ENCODE measurements around the gene TSFM. TPM values are rescaled to one million over a fixed set of nuclear protein-coding genes. Genes with fewer than 3 reads are reported as not detected.

The TSFM gene
- total and polyA plus RNA-seq, 9 of the 15 experiments (the other 6 are each of a cell fraction or from before 2014, with no cell fraction given), result 44.6 to 198 (median 60.2) TPM

GRCh38 chr12:57845478-57846284 is 63.1 kb downstream of the TSFM start (continued):
- TF ChIP-seq REST (IDR thresholded peaks at IDR 0.05; ENCODE audit: borderline replicate concordance) (peak; percentile 50; the same call in 1 of the 2 replicates), REST (CRISPR knock-in tag; IDR thresholded peaks at IDR 0.05; ENCODE audit: low read depth) (no peak), STAT5A (IDR thresholded peaks at IDR 0.05; ENCODE audit: borderline replicate concordance, low read length) (no peak), ZNF395 (CRISPR knock-in tag; IDR thresholded peaks at IDR 0.05) (no peak), HDGF (IDR thresholded peaks at IDR 0.05) (no peak), ZNF586 (CRISPR knock-in tag; conservative IDR thresholded peaks at IDR 0.05) (no peak), ZNF217 (CRISPR knock-in tag; IDR thresholded peaks at IDR 0.05) (no peak), PTTG1 (tag; IDR thresholded peaks at IDR 0.05; ENCODE audit: low read depth) (no peak), NCOA1 (IDR thresholded peaks at IDR 0.05; ENCODE audit: low read depth) (0 out of 2 replicates have a peak, but pooled peaks have one; percentile 21), ETS1 (conservative IDR thresholded peaks at IDR 0.05; ENCODE audit: control insufficient read depth, low read depth, low read length) (peak; percentile 25; the same call in 1 of the 2 replicates), SIRT6 (IDR thresholded peaks at IDR 0.05; ENCODE audit: low read depth, low read length) (no peak), ZBTB8A (IDR thresholded peaks at IDR 0.05; ENCODE audit: partially characterized antibody) (no peak)
- TF ChIP-seq, protein P1, sequence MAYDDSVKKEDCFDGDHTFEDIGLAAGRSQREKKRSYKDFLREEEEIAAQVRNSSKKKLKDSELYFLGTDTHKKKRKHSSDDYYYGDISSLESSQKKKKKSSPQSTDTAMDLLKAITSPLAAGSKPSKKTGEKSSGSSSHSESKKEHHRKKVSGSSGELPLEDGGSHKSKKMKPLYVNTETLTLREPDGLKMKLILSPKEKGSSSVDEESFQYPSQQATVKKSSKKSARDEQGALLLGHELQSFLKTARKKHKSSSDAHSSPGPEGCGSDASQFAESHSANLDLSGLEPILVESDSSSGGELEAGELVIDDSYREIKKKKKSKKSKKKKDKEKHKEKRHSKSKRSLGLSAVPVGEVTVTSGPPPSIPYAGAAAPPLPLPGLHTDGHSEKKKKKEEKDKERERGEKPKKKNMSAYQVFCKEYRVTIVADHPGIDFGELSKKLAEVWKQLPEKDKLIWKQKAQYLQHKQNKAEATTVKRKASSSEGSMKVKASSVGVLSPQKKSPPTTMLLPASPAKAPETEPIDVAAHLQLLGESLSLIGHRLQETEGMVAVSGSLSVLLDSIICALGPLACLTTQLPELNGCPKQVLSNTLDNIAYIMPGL (CRISPR knock-in tag; IDR thresholded peaks at IDR 0.05), result no peak

Data from K562 (cell line).